SK-N-SH treated with all-trans-retinoic acid at 6 μM for 48 hours (cell line): ENCODE measurements around the gene SOHLH1.

Experiments
- ATAC-seq: fragments of 200-7000 bp; cut with Tn5 transposase; 3 replicates; pipeline ENCODE4 v1.9.1; 2020; ENCODE audit warnings: mild to moderate bottlenecking, moderate library complexity
- ARNTL ChIP-seq: fragments of 450-650 bp; formaldehyde crosslinking; IDR thresholded peaks from 2 replicates; pipeline ENCODE4 v1.5.0; 2020; ENCODE audit warnings: low read depth, mild to moderate bottlenecking, moderate library complexity, borderline replicate concordance
- BACH2 ChIP-seq: fragments of 250-450 bp; sonication (Bioruptor Pico); IDR thresholded peaks from 2 replicates; pipeline ENCODE4 v1.9.0; 2021; ENCODE audit warnings: mild to moderate bottlenecking, borderline replicate concordance
- CSDC2 ChIP-seq: fragments of 250-450 bp; sonication (Bioruptor Pico); IDR thresholded peaks from 2 replicates; pipeline ENCODE4 v1.5.0; 2020; ENCODE audit warnings: mild to moderate bottlenecking, moderate library complexity
- ESRRG ChIP-seq: fragments of 250-450 bp; sonication (Bioruptor Pico); IDR thresholded peaks from 2 replicates; pipeline ENCODE4 v1.6.1; 2021; ENCODE audit warnings: mild to moderate bottlenecking
- GLIS3 ChIP-seq: fragments of 250-450 bp; sonication (Bioruptor Pico); IDR thresholded peaks from 2 replicates; pipeline ENCODE4 v1.5.0; 2020; ENCODE audit warnings: mild to moderate bottlenecking, moderate library complexity
- ISL1 ChIP-seq: fragments of 250-450 bp; sonication (Bioruptor Pico); IDR thresholded peaks from 2 replicates; pipeline ENCODE4 v2.1.2; 2022; ENCODE audit warnings: mild to moderate bottlenecking, moderate library complexity
- OSR1 ChIP-seq: fragments of 250-450 bp; sonication (Bioruptor Pico); IDR thresholded peaks from 2 replicates; pipeline ENCODE4 v1.8.0; 2022; ENCODE audit warnings: moderate library complexity, mild to moderate bottlenecking, inconsistent platforms
- PPARA ChIP-seq: fragments of 250-450 bp; sonication (Bioruptor Pico); IDR thresholded peaks from 2 replicates; pipeline ENCODE4 v1.5.0; 2020; ENCODE audit warnings: mild to moderate bottlenecking, borderline replicate concordance
- RARB ChIP-seq: fragments of 250-450 bp; sonication (Bioruptor Pico); IDR thresholded peaks from 2 replicates; pipeline ENCODE4 v1.8.0; 2021; ENCODE audit warnings: mild to moderate bottlenecking, moderate library complexity
- SNAI2 ChIP-seq: fragments of 250-450 bp; sonication (Bioruptor Pico); IDR thresholded peaks from 2 replicates; pipeline ENCODE4 v1.5.0; 2020; ENCODE audit warnings: mild to moderate bottlenecking, moderate library complexity
- TCF4 ChIP-seq: fragments of 250-450 bp; sonication (Bioruptor Pico); IDR thresholded peaks from 2 replicates; pipeline ENCODE4 v1.8.0; 2021; ENCODE audit warnings: mild to moderate bottlenecking, moderate library complexity, borderline replicate concordance
- ZFP3 ChIP-seq: fragments of 250-450 bp; sonication (Bioruptor Pico); IDR thresholded peaks from 2 replicates; pipeline ENCODE4 v1.5.0; 2020; ENCODE audit warnings: mild to moderate bottlenecking, moderate library complexity
- ZFP30 ChIP-seq: fragments of 450-650 bp; formaldehyde crosslinking; IDR thresholded peaks from 2 replicates; pipeline ENCODE4 v1.5.0; 2022; ENCODE audit warnings: mild to moderate bottlenecking, moderate library complexity
- ZNF565 ChIP-seq: fragments of 450-650 bp; formaldehyde crosslinking; conservative IDR thresholded peaks from 2 replicates; pipeline ENCODE4 v1.5.0; 2020; ENCODE audit warnings: low read depth, mild to moderate bottlenecking, moderate library complexity
- ZNF70 ChIP-seq: fragments of 450-650 bp; formaldehyde crosslinking; IDR thresholded peaks from 2 replicates; pipeline ENCODE4 v1.5.0; 2020; ENCODE audit warnings: mild to moderate bottlenecking, moderate library complexity
- ZNF8 ChIP-seq: fragments of 450-650 bp; formaldehyde crosslinking; IDR thresholded peaks from 2 replicates; pipeline ENCODE4 v1.5.0; 2020; ENCODE audit warnings: mild to moderate bottlenecking, moderate library complexity
- TF ChIP-seq, protein P1 (sequence below): fragments of 250-450 bp; sonication (Bioruptor Pico); IDR thresholded peaks from 2 replicates; pipeline ENCODE4 v1.8.0; 2021; ENCODE audit warnings: low read depth, mild to moderate bottlenecking, moderate library complexity, borderline replicate concordance
- TF ChIP-seq, protein P2 (sequence below): fragments of 250-450 bp; sonication (Bioruptor Pico); IDR thresholded peaks from 2 replicates; pipeline ENCODE4 v1.5.0; 2020; ENCODE audit warnings: mild to moderate bottlenecking, moderate library complexity
- TF ChIP-seq, protein P3 (sequence below): fragments of 250-450 bp; sonication (Bioruptor Pico); IDR thresholded peaks from 2 replicates; pipeline ENCODE4 v1.5.1; 2020; ENCODE audit warnings: low read depth, mild to moderate bottlenecking, moderate library complexity
- TF ChIP-seq, protein P4 (sequence below): fragments of 250-450 bp; sonication (Bioruptor Pico); IDR thresholded peaks from 2 replicates; pipeline ENCODE4 v1.5.1; 2021; ENCODE audit warnings: mild to moderate bottlenecking, moderate library complexity
- TF ChIP-seq, protein P5 (sequence below): fragments of 250-450 bp; sonication (Bioruptor Pico); IDR thresholded peaks from 2 replicates; pipeline ENCODE4 v1.8.0; 2020; ENCODE audit warnings: mild to moderate bottlenecking, moderate library complexity, borderline replicate concordance

Gene SOHLH1

DNA sequence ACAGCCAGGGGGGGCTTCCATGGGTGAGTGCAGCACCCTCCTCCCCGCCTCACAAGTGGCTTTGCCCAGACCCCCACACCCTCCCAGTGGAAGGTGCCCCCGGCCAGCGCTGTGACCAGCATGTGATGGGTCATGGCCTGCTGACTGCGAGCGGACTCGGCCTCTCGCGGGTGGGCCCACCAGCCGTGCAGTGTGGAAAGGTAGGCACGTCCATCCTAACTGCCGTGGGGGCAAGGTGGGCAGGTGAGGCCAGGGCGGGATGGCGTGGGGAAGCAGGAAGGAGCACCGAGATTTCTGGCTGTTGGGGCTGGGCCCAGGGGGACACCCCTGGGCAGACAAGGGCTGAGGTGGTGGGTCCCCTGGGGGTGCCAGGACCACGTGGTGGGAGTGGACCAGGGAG lies 12.1 kb downstream of the SOHLH1 start:
- ATAC-seq, result no peak
- TF ChIP-seq ZNF70 (CRISPR knock-in tag) (no peak), ARNTL (CRISPR knock-in tag) (no peak), CSDC2 (CRISPR knock-in tag) (no peak), RARB (no peak), SNAI2 (CRISPR knock-in tag) (no peak), GLIS3 (no peak), ESRRG (CRISPR knock-in tag) (no peak), ZNF565 (CRISPR knock-in tag) (no peak), PPARA (no peak), ISL1 (CRISPR knock-in tag) (no peak), ZFP3 (CRISPR knock-in tag) (no peak), ZFP30 (CRISPR knock-in tag) (no peak), TCF4 (CRISPR knock-in tag) (no peak), ZNF8 (CRISPR knock-in tag) (no peak)
- TF ChIP-seq, protein P1, sequence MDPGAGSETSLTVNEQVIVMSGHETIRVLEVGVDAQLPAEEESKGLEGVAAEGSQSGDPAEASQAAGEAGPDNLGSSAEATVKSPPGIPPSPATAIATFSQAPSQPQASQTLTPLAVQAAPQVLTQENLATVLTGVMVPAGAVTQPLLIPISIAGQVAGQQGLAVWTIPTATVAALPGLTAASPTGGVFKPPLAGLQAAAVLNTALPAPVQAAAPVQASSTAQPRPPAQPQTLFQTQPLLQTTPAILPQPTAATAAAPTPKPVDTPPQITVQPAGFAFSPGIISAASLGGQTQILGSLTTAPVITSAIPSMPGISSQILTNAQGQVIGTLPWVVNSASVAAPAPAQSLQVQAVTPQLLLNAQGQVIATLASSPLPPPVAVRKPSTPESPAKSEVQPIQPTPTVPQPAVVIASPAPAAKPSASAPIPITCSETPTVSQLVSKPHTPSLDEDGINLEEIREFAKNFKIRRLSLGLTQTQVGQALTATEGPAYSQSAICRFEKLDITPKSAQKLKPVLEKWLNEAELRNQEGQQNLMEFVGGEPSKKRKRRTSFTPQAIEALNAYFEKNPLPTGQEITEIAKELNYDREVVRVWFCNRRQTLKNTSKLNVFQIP, result no peak
- TF ChIP-seq, protein P2, sequence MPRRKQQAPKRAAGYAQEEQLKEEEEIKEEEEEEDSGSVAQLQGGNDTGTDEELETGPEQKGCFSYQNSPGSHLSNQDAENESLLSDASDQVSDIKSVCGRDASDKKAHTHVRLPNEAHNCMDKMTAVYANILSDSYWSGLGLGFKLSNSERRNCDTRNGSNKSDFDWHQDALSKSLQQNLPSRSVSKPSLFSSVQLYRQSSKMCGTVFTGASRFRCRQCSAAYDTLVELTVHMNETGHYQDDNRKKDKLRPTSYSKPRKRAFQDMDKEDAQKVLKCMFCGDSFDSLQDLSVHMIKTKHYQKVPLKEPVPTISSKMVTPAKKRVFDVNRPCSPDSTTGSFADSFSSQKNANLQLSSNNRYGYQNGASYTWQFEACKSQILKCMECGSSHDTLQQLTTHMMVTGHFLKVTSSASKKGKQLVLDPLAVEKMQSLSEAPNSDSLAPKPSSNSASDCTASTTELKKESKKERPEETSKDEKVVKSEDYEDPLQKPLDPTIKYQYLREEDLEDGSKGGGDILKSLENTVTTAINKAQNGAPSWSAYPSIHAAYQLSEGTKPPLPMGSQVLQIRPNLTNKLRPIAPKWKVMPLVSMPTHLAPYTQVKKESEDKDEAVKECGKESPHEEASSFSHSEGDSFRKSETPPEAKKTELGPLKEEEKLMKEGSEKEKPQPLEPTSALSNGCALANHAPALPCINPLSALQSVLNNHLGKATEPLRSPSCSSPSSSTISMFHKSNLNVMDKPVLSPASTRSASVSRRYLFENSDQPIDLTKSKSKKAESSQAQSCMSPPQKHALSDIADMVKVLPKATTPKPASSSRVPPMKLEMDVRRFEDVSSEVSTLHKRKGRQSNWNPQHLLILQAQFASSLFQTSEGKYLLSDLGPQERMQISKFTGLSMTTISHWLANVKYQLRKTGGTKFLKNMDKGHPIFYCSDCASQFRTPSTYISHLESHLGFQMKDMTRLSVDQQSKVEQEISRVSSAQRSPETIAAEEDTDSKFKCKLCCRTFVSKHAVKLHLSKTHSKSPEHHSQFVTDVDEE (CRISPR knock-in tag), result no peak
- TF ChIP-seq, protein P3, sequence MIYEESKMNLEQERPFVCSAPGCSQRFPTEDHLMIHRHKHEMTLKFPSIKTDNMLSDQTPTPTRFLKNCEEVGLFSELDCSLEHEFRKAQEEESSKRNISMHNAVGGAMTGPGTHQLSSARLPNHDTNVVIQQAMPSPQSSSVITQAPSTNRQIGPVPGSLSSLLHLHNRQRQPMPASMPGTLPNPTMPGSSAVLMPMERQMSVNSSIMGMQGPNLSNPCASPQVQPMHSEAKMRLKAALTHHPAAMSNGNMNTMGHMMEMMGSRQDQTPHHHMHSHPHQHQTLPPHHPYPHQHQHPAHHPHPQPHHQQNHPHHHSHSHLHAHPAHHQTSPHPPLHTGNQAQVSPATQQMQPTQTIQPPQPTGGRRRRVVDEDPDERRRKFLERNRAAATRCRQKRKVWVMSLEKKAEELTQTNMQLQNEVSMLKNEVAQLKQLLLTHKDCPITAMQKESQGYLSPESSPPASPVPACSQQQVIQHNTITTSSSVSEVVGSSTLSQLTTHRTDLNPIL, result no peak

DNA sequence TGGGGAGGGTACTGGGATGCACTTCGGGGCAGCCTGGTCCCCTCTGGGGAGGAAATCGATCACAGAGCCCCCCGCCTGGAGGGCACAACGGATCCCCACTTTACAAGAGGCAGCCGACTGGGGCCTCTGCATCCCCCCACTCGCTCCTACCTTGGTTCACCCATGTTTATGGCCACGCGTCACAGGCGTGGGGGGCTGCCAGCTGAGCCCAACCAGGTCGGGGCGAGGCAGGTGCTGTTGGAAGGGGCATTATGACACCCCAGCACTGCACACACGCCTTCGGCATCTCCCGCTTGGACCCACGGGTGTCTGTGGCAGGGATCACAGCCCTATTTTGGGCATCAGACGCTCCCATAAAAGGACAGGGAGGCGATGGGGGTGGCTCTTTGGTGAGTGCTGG lies 14.6 kb downstream of the SOHLH1 start:
- ATAC-seq, result no peak

More for the DNA sequence above, 14.6 kb downstream of the SOHLH1 start:
- TF ChIP-seq, protein P1, result no peak
- no peak for TF ChIP-seq BACH2
- TF ChIP-seq ESRRG (CRISPR knock-in tag), result no peak
- no peak for TF ChIP-seq ISL1 (CRISPR knock-in tag)
- TF ChIP-seq, protein P4, sequence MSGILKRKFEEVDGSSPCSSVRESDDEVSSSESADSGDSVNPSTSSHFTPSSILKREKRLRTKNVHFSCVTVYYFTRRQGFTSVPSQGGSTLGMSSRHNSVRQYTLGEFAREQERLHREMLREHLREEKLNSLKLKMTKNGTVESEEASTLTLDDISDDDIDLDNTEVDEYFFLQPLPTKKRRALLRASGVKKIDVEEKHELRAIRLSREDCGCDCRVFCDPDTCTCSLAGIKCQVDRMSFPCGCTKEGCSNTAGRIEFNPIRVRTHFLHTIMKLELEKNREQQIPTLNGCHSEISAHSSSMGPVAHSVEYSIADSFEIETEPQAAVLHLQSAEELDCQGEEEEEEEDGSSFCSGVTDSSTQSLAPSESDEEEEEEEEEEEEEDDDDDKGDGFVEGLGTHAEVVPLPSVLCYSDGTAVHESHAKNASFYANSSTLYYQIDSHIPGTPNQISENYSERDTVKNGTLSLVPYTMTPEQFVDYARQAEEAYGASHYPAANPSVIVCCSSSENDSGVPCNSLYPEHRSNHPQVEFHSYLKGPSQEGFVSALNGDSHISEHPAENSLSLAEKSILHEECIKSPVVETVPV (CRISPR knock-in tag), result no peak
- no peak for TF ChIP-seq SNAI2 (CRISPR knock-in tag)
- TF ChIP-seq ZFP30 (CRISPR knock-in tag), result no peak
- no peak for TF ChIP-seq ZFP3 (CRISPR knock-in tag)
- TF ChIP-seq RARB, result no peak
- TF ChIP-seq, protein P3, result no peak
- no peak for TF ChIP-seq OSR1 (CRISPR knock-in tag)
- no peak for TF ChIP-seq ZNF565 (CRISPR knock-in tag)
- TF ChIP-seq, protein P5, sequence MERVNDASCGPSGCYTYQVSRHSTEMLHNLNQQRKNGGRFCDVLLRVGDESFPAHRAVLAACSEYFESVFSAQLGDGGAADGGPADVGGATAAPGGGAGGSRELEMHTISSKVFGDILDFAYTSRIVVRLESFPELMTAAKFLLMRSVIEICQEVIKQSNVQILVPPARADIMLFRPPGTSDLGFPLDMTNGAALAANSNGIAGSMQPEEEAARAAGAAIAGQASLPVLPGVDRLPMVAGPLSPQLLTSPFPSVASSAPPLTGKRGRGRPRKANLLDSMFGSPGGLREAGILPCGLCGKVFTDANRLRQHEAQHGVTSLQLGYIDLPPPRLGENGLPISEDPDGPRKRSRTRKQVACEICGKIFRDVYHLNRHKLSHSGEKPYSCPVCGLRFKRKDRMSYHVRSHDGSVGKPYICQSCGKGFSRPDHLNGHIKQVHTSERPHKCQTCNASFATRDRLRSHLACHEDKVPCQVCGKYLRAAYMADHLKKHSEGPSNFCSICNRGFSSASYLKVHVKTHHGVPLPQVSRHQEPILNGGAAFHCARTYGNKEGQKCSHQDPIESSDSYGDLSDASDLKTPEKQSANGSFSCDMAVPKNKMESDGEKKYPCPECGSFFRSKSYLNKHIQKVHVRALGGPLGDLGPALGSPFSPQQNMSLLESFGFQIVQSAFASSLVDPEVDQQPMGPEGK (CRISPR knock-in tag), result no peak
- TF ChIP-seq PPARA, result no peak
- TF ChIP-seq ZNF8 (CRISPR knock-in tag), result no peak
- TF ChIP-seq, all 23 proteins: peak for 0
